Ascending aorta (tissue), 2 donors: ENCODE data around the gene FCGBP. TPM values are rescaled to one million over a fixed set of nuclear protein-coding genes. Genes with fewer than 3 reads are reported as not detected.

ENCODE experiments used
- DNase-seq, 2 donors: peaks; one replicate each; pipeline ENCODE4 v3.0.0-alpha.2; 2019; ENCODE audit warnings: low spot score in 2 of 2
- H3K27ac ChIP-seq, 2 donors: fragments of 200-600 bp; sonication (generic); one replicate each; pipeline ENCODE4 v1.5.1; 2016 to 2017; ENCODE audit warnings: mild to moderate bottlenecking in 1 of 2
- H3K27me3 ChIP-seq: fragments of 200-600 bp; sonication (generic); one replicate; pipeline ENCODE4 v1.5.1; 2017
- H3K36me3 ChIP-seq, 2 donors: fragments of 200-600 bp; sonication (generic); one replicate each; pipeline ENCODE4 v1.5.1; 2016
- H3K4me1 ChIP-seq, 2 donors: fragments of 200-600 bp; sonication (generic); one replicate each; pipeline ENCODE4 v1.5.1; 2016 to 2017; ENCODE audit warnings: mild to moderate bottlenecking in 1 of 2
- H3K4me3 ChIP-seq, 2 donors: fragments of 200-600 bp; sonication (generic); one replicate each; pipeline ENCODE4 v1.5.1; 2016 to 2017; ENCODE audit warnings: mild to moderate bottlenecking in 1 of 2
- H3K9me3 ChIP-seq, 2 donors: fragments of 200-600 bp; sonication (generic); one replicate each; pipeline ENCODE4 v1.5.1; 2016
- CTCF ChIP-seq, 3 experiments: fragments of 200-600 bp in 2 of 3; fragments of 450-650 bp in 1 of 3; sonication (generic) in 2 of 3; IDR thresholded peaks; one replicate each; pipeline ENCODE4 v1.5.1; 2016 to 2019; ENCODE audit warnings: antibody characterized with exemption in 3 of 3, mild to moderate bottlenecking in 1 of 3, moderate library complexity in 1 of 3
- intact Hi-C: fragments of 100-400 bp; cut with DNase I; formaldehyde crosslinking; loops from one replicate; pipeline ENCODE4 v1.15.1; 2023
- total RNA-seq: library from RNA; depleted of rRNA; stranded (reverse); fragments of >200 nt; gene quantifications from one replicate; pipeline ENCODE4 v1.1.0, GENCODE V29; 2016

FCGBP gene
- total RNA-seq, 1 donor from 2014 or later, result 21.2 TPM

GRCh38 chr19:39937787-39938186 is 3.4 kb upstream of the FCGBP start:
- Histone ChIP-seq H3K27me3 (no peaks in the 10 kb centered on the region), H3K9me3 (peaks cover 0 to 16% of the 10 kb centered on the region in 2 donors), H3K36me3 (no peaks in the 10 kb centered on the region), H3K4me3 (no peak overlapping the region), H3K4me1 (no peaks in the 10 kb centered on the region), H3K27ac (no peak overlapping the region)
- no peak for TF ChIP-seq CTCF (IDR thresholded peaks at IDR 0.05)
- intact Hi-C loops, result no loop called here
- DNase-seq, result no peak

- intact Hi-C loops, result no loop called here
- H3K27ac ChIP-seq, result no peak overlapping the region
- no peak for TF ChIP-seq CTCF (IDR thresholded peaks at IDR 0.05)
Observed at GRCh38 chr19:39937094-39937720, 2.8 kb upstream of the FCGBP start.

GRCh38 chr19:39936622-39937021 is 2.2 kb upstream of the FCGBP start:
- no peak for TF ChIP-seq CTCF (IDR thresholded peaks at IDR 0.05)
- peaks cover 0 to 16% of the 10 kb centered on the region in 2 donors for H3K9me3 ChIP-seq
- H3K27me3 ChIP-seq, result no peaks in the 10 kb centered on the region
- H3K36me3 ChIP-seq, result no peaks in the 10 kb centered on the region
- H3K4me1 ChIP-seq, result no peaks in the 10 kb centered on the region
- intact Hi-C loops, result no loop called here
- DNase-seq, result no peak
- H3K27ac ChIP-seq, result no peak overlapping the region
- no peak overlapping the region for H3K4me3 ChIP-seq

More at GRCh38 chr19:39937094-39937720, 2.8 kb upstream of the FCGBP start:
- H3K36me3 ChIP-seq, result no peaks in the 10 kb centered on the region
- H3K4me1 ChIP-seq, result no peaks in the 10 kb centered on the region
- peak in 1 of 2 donors; percentile 31 for DNase-seq
- H3K27me3 ChIP-seq, result no peaks in the 10 kb centered on the region
- peaks cover 0 to 16% of the 10 kb centered on the region in 2 donors for H3K9me3 ChIP-seq
- H3K4me3 ChIP-seq, result no peak overlapping the region

GRCh38 chr19:39936020-39936419 is 1.6 kb upstream of the FCGBP start:
- Histone ChIP-seq H3K36me3 (no peaks in the 10 kb centered on the region), H3K4me1 (no peaks in the 10 kb centered on the region), H3K27me3 (no peaks in the 10 kb centered on the region), H3K27ac (no peak overlapping the region), H3K9me3 (peaks cover 0 to 12% of the 10 kb centered on the region in 2 donors), H3K4me3 (no peak overlapping the region)
- no peak for DNase-seq
- intact Hi-C loops, result no loop called here
- no peak for TF ChIP-seq CTCF (IDR thresholded peaks at IDR 0.05)

- H3K9me3 ChIP-seq, result peaks cover 0 to 11% of the 10 kb centered on the region in 2 donors
- no peak for TF ChIP-seq CTCF (IDR thresholded peaks at IDR 0.05)
- H3K27ac ChIP-seq, result no peak overlapping the region
- H3K36me3 ChIP-seq, result no peaks in the 10 kb centered on the region
- no peaks in the 10 kb centered on the region for H3K27me3 ChIP-seq
- no peak overlapping the region for H3K4me3 ChIP-seq
- DNase-seq, result no peak
- intact Hi-C loops, result no loop called here
- H3K4me1 ChIP-seq, result no peaks in the 10 kb centered on the region
Observed at GRCh38 chr19:39935364-39935661, 879 bp upstream of the FCGBP start.

GRCh38 chr19:39929750-39930149 is 4.7 kb downstream of the FCGBP start:
- intact Hi-C loops, result no loop called here
- H3K27ac ChIP-seq, result no peak overlapping the region
- no peaks in the 10 kb centered on the region for H3K27me3 ChIP-seq
- H3K4me1 ChIP-seq, result no peaks in the 10 kb centered on the region
- no peaks in the 10 kb centered on the region for H3K36me3 ChIP-seq
- no peak overlapping the region for H3K4me3 ChIP-seq
- no peak for DNase-seq
- TF ChIP-seq CTCF (IDR thresholded peaks at IDR 0.05), result no peak
- H3K9me3 ChIP-seq, result peaks cover 0 to 4% of the 10 kb centered on the region in 2 donors
